HEK293T (cell line): ENCODE measurements around the gene RNF217.
"Not testable (repeated sequence)": the region's sequence is repeated elsewhere in the genome, so short reads cannot be mapped to it uniquely, and the experiment has no call there.

Experiments used
- CTCF ChIA-PET: fragments of 350-600 bp; formaldehyde crosslinking; extraction: SDS; loops from one replicate; lab custom pipeline; 2021; ENCODE audit warnings: antibody characterized with exemption, inconsistent platforms; lab: Yijun Ruan, JAX
- POLR2A ChIA-PET: fragments of 350-600 bp; formaldehyde crosslinking; extraction: SDS; loops from one replicate; lab custom pipeline; 2020; ENCODE audit warnings: antibody characterized with exemption, inconsistent platforms; lab: Yijun Ruan, JAX
- DNase-seq: peaks from one replicate; pipeline ENCODE4 v3.0.0; 2012; ENCODE audit warnings: mixed read lengths; ENCODE audit errors: extremely low spot score
- ARNT ChIP-seq: fragments of 450-650 bp; IDR thresholded peaks from 2 replicates; pipeline ENCODE4 v1.6.1; 2017; ENCODE audit warnings: mild to moderate bottlenecking
- BHLHE40 ChIP-seq: fragments of 450-650 bp; IDR thresholded peaks from 2 replicates; pipeline ENCODE4 v1.6.1; 2016; ENCODE audit warnings: mild to moderate bottlenecking, moderate library complexity, borderline replicate concordance
- CTBP1 ChIP-seq: fragments of 450-650 bp; IDR thresholded peaks from 2 replicates; pipeline ENCODE4 v1.6.1; 2016; ENCODE audit warnings: borderline replicate concordance
- ELF4 ChIP-seq: fragments of 450-650 bp; IDR thresholded peaks from 2 replicates; pipeline ENCODE4 v1.6.1; 2017; ENCODE audit warnings: antibody characterized with exemption
- FOXA1 ChIP-seq: fragments of 450-650 bp; IDR thresholded peaks from 2 replicates; pipeline ENCODE4 v1.6.1; 2016; ENCODE audit warnings: mild to moderate bottlenecking
- FOXK2 ChIP-seq: fragments of 450-650 bp; IDR thresholded peaks from 2 replicates; pipeline ENCODE4 v1.6.1; 2016; ENCODE audit warnings: mild to moderate bottlenecking
- FOXM1 ChIP-seq: fragments of 450-650 bp; IDR thresholded peaks from 2 replicates; pipeline ENCODE4 v1.6.1; 2017; ENCODE audit warnings: mild to moderate bottlenecking, borderline replicate concordance
- HDGF ChIP-seq: fragments of 450-650 bp; IDR thresholded peaks from 2 replicates; pipeline ENCODE4 v1.6.1; 2017; ENCODE audit warnings: antibody characterized with exemption, borderline replicate concordance
- L3MBTL2 ChIP-seq: fragments of 450-650 bp; conservative IDR thresholded peaks from 2 replicates; pipeline ENCODE4 v1.6.1; 2016; ENCODE audit warnings: mild to moderate bottlenecking
- LEF1 ChIP-seq: fragments of 450-650 bp; IDR thresholded peaks from 2 replicates; pipeline ENCODE4 v1.6.1; 2017; ENCODE audit warnings: mild to moderate bottlenecking, borderline replicate concordance
- NFRKB ChIP-seq: fragments of 450-650 bp; IDR thresholded peaks from 2 replicates; pipeline ENCODE4 v1.6.1; 2016; ENCODE audit warnings: mild to moderate bottlenecking, moderate library complexity
- PKNOX1 ChIP-seq: fragments of 450-650 bp; IDR thresholded peaks from 2 replicates; pipeline ENCODE4 v1.6.1; 2016
- SP1 ChIP-seq: fragments of 450-650 bp; IDR thresholded peaks from 2 replicates; pipeline ENCODE4 v1.6.1; 2017
- SUZ12 ChIP-seq: fragments of 450-650 bp; IDR thresholded peaks from 2 replicates; pipeline ENCODE4 v1.6.1; 2016; ENCODE audit warnings: mild to moderate bottlenecking
- TARDBP ChIP-seq: fragments of 450-650 bp; IDR thresholded peaks from 2 replicates; pipeline ENCODE4 v1.6.1; 2016
- ZNF384 ChIP-seq: fragments of 450-650 bp; IDR thresholded peaks from 2 replicates; pipeline ENCODE4 v1.6.1; 2016

Gene RNF217

GRCh38 chr6:125123468-125124048 is 161.3 kb downstream of the RNF217 start:
- ChIA-PET POLR2A (no interaction called here), CTCF (interaction anchor here (1.6 to 1.7 kb wide), 2 partner anchors 9 to 22 kb away, joined by 3 to 7 read pairs; no protein-coding TSS in a partner anchor)
- no peak for DNase-seq
- no peak for TF ChIP-seq PKNOX1
- TF ChIP-seq ZNF384 = no peak
- TF ChIP-seq HDGF = no peak
- TF ChIP-seq ELF4 = no peak
- no peak for TF ChIP-seq BHLHE40
- TF ChIP-seq L3MBTL2 = no peak
- no peak for TF ChIP-seq SP1
- no peak for TF ChIP-seq CTBP1
- no peak for TF ChIP-seq ARNT
- no peak for TF ChIP-seq SUZ12
- TF ChIP-seq TARDBP = no peak
- TF ChIP-seq FOXA1 = no peak
- no peak for TF ChIP-seq FOXM1

GRCh38 chr6:125124049-125124669 is 161.9 kb downstream of the RNF217 start:
- DNase-seq = no peak
- ChIA-PET CTCF (interaction anchor here (1.1 to 1.7 kb wide), 3 partner anchors 10 to 30 kb away, joined by 3 to 7 read pairs (median 3); partner anchors contain the start of gene TPD52L1), POLR2A (no interaction called here)
- TF ChIP-seq BHLHE40 = no peak
- TF ChIP-seq PKNOX1 = no peak
- no peak for TF ChIP-seq L3MBTL2
- TF ChIP-seq HDGF = no peak

- POLR2A ChIA-PET, CTCF ChIA-PET, DNase-seq: not testable (repeated sequence)
These were observed 163.6 kb downstream of the RNF217 start for GRCh38 chr6:125125856-125126255.

- ChIA-PET CTCF (no interaction called here), POLR2A (no interaction called here)
- no peak for TF ChIP-seq ELF4
- no peak for TF ChIP-seq CTBP1
- TF ChIP-seq ARNT = no peak
- TF ChIP-seq L3MBTL2 = no peak
- TF ChIP-seq FOXA1 = no peak
- no peak for TF ChIP-seq PKNOX1
- no peak for DNase-seq
These were observed 167.1 kb downstream of the RNF217 start for GRCh38 chr6:125129354-125129753.

GRCh38 chr6:125132058-125132457 is 169.8 kb downstream of the RNF217 start:
- ChIA-PET CTCF (interaction anchor here (0.7 to 2.2 kb wide), 2 partner anchors 18 to 68 kb away, joined by 6 read pairs; no protein-coding TSS in a partner anchor), POLR2A (no interaction called here)
- DNase-seq = no peak
- TF ChIP-seq ELF4 (no peak), FOXA1 (no peak), ZNF384 (no peak), FOXM1 (no peak), NFRKB (no peak), SUZ12 (no peak), BHLHE40 (no peak), LEF1 (no peak), SP1 (no peak), HDGF (no peak), L3MBTL2 (no peak), FOXK2 (no peak), PKNOX1 (no peak), TARDBP (no peak), CTBP1 (no peak)

GRCh38 chr6:125136378-125136777 is 174.1 kb downstream of the RNF217 start:
- no peak for DNase-seq
- POLR2A ChIA-PET = no interaction called here
- no peak for TF ChIP-seq FOXK2
- no peak for TF ChIP-seq SUZ12
- no peak for TF ChIP-seq NFRKB
- no peak for TF ChIP-seq PKNOX1
- CTCF ChIA-PET = no interaction called here
